HCT116 (cell line): ENCODE data around the gene H6PD. TPM values are rescaled to one million over a fixed set of nuclear protein-coding genes. Genes with fewer than 3 reads are reported as not detected.

Experiments used
- ATAC-seq: fragments of 200-7000 bp; cut with Tn5 transposase; 2 replicates; pipeline ENCODE4 v1.9.1; 2020; ENCODE audit warnings: mild to moderate bottlenecking, moderate library complexity
- BruUV-seq: library from RNA; stranded (reverse); fragments of 400-500 nt; replicated peaks from 2 replicates; lab custom pipeline; 2021; lab: Mats Ljungman, UMichigan
- CTCF ChIA-PET: fragments of 300-600 bp; sonication (Branson Sonifier 250); formaldehyde crosslinking; loops from one replicate; lab custom pipeline; 2021; ENCODE audit warnings: antibody characterized with exemption; lab: Charles Lee
- POLR2A ChIA-PET: fragments of 300-600, 350-600 bp; sonication (Branson Sonifier 250); formaldehyde crosslinking; loops from one replicate; lab custom pipeline; 2021; ENCODE audit warnings: antibody characterized with exemption; lab: Charles Lee
- RAD21 ChIA-PET, 2 experiments: fragments of 300-600 bp; sonication (Branson Sonifier 250); formaldehyde crosslinking; loops; one replicate each; lab custom pipeline; 2023; ENCODE audit warnings: low total read pairs in 2 of 2; ENCODE audit not compliant: uncharacterized antibody in 2 of 2, unreplicated experiment in 2 of 2, low non-redundant PET in 1 of 2; lab: Charles Lee
- DNase-seq: peaks from one replicate; pipeline ENCODE4 v3.0.0-alpha.2; 2010; ENCODE audit warnings: low read depth, low spot score
- H2AFZ ChIP-seq: fragments of 200-600 bp; shearing (Covaris generic), sonication (generic); 2 replicates; pipeline ENCODE4 v1.6.1; 2017; ENCODE audit warnings: low read depth, mixed run types, mixed read lengths, antibody characterized with exemption, low read length; ENCODE audit not compliant: poor library complexity, severe bottlenecking
- H3K27ac ChIP-seq: 2 replicates; pipeline ENCODE4 v1.5.1; 2012; ENCODE audit warnings: low read depth, low read length
- H3K27me3 ChIP-seq: fragments of 200-600 bp; sonication (generic); 2 replicates; pipeline ENCODE4 v1.6.1; 2016; ENCODE audit warnings: mixed run types, low read length, mixed read lengths; ENCODE audit not compliant: insufficient read depth
- H3K36me3 ChIP-seq, 2 experiments: fragments of 200-500 bp in 1 of 2; fragments of 200-600 bp in 1 of 2; sonication (Bioruptor generic) in 1 of 2; sonication (generic) in 1 of 2; 2 replicates each; pipeline versions ENCODE4 v1.5.1 to v1.6.1; 2014 to 2016; ENCODE audit warnings: low read length in 2 of 2, inconsistent platforms in 1 of 2, mixed read lengths in 1 of 2, mixed run types in 1 of 2; ENCODE audit not compliant: insufficient read depth in 2 of 2, control insufficient read depth in 1 of 2
- H3K4me1 ChIP-seq, 2 experiments: fragments of 200-600 bp in 1 of 2; sonication (generic) in 1 of 2; 2 replicates each; pipeline versions ENCODE4 v1.5.1 to v1.6.1; 2012 to 2017; ENCODE audit warnings: low read length in 2 of 2, inconsistent platforms in 1 of 2, mild to moderate bottlenecking in 1 of 2, mixed read lengths in 1 of 2, mixed run types in 1 of 2, moderate library complexity in 1 of 2; ENCODE audit not compliant: insufficient read depth in 2 of 2, control insufficient read depth in 1 of 2
- H3K4me2 ChIP-seq: fragments of 200-600 bp; sonication (generic); 2 replicates; pipeline ENCODE4 v1.6.1; 2017; ENCODE audit warnings: mixed run types, low read length, mixed read lengths
- H3K4me3 ChIP-seq, 2 experiments: fragments of 200-600 bp in 1 of 2; sonication (generic) in 1 of 2; replicated peaks in 1 of 2; 2 replicates each; pipeline ENCODE4 v1.5.1; 2011 to 2016; ENCODE audit warnings: low read length in 2 of 2, control low read depth in 1 of 2, low read depth in 1 of 2, mild to moderate bottlenecking in 1 of 2, mixed read lengths in 1 of 2, mixed run types in 1 of 2
- H3K79me2 ChIP-seq: fragments of 200-600 bp; sonication (generic); 2 replicates; pipeline ENCODE4 v1.6.1; 2017; ENCODE audit warnings: mild to moderate bottlenecking, mixed run types, low read length, moderate library complexity, mixed read lengths; ENCODE audit not compliant: insufficient read depth
- H3K9ac ChIP-seq: fragments of 200-600 bp; sonication (generic); 2 replicates; pipeline ENCODE4 v1.6.1; 2016; ENCODE audit warnings: low read length, mixed read lengths
- H3K9me2 ChIP-seq: fragments of 200-600 bp; sonication (generic), shearing (Covaris generic); 2 replicates; pipeline ENCODE4 v1.6.1; 2017; ENCODE audit warnings: mixed run types, mild to moderate bottlenecking, moderate library complexity; ENCODE audit not compliant: insufficient read depth
- H3K9me3 ChIP-seq, 2 experiments: fragments of 200-500 bp in 1 of 2; fragments of 200-600 bp in 1 of 2; sonication (Bioruptor generic) in 1 of 2; sonication (generic) in 1 of 2; 2 replicates each; pipeline ENCODE4 v1.6.1; 2014 to 2017; ENCODE audit warnings: low read length in 2 of 2, mixed read lengths in 2 of 2, inconsistent platforms in 1 of 2, low read depth in 1 of 2, mild to moderate bottlenecking in 1 of 2, mixed run types in 1 of 2, moderate library complexity in 1 of 2; ENCODE audit not compliant: control insufficient read depth in 1 of 2, insufficient read depth in 1 of 2
- H4K20me1 ChIP-seq: fragments of 200-600 bp; sonication (generic), shearing (Covaris generic); 2 replicates; pipeline ENCODE4 v1.6.1; 2017; ENCODE audit warnings: mixed run types, mild to moderate bottlenecking, moderate library complexity; ENCODE audit not compliant: insufficient read depth
- ATF3 ChIP-seq: IDR thresholded peaks from 2 replicates; pipeline ENCODE4 v1.6.1; 2012
- CBX3 ChIP-seq: IDR thresholded peaks from 2 replicates; pipeline ENCODE4 v1.6.1; 2012; ENCODE audit warnings: low read depth
- CEBPB ChIP-seq: IDR thresholded peaks from 2 replicates; pipeline ENCODE4 v1.6.1; 2012; ENCODE audit warnings: low read depth
- CTCF ChIP-seq, 3 experiments: fragments of 200-600 bp in 1 of 3; sonication (generic) in 1 of 3; IDR thresholded peaks in 2 of 3; conservative IDR thresholded peaks in 1 of 3; 2 replicates each; pipeline ENCODE4 v1.5.1; 2012 to 2017; ENCODE audit warnings: low read depth in 2 of 3, low read length in 2 of 3, antibody characterized with exemption in 1 of 3, borderline replicate concordance in 1 of 3, control low read depth in 1 of 3, mild to moderate bottlenecking in 1 of 3, mixed read lengths in 1 of 3, mixed run types in 1 of 3, moderate library complexity in 1 of 3; ENCODE audit not compliant: insufficient read depth in 1 of 3
- EGR1 ChIP-seq: IDR thresholded peaks from 2 replicates; pipeline ENCODE4 v1.6.1; 2012; ENCODE audit warnings: low read depth
- ELF1 ChIP-seq: IDR thresholded peaks from 2 replicates; pipeline ENCODE4 v1.6.1; 2012; ENCODE audit warnings: low read depth, borderline replicate concordance
- EZH2 ChIP-seq: fragments of 200-600 bp; sonication (generic); IDR thresholded peaks from 2 replicates; pipeline ENCODE4 v1.6.1; 2017; ENCODE audit warnings: antibody characterized with exemption, mixed run types
- EZH2phosphoT487 ChIP-seq: fragments of 200-600 bp; IDR thresholded peaks from 2 replicates; pipeline ENCODE4 v1.6.1; 2018; ENCODE audit warnings: antibody characterized with exemption, borderline replicate concordance
- JUND ChIP-seq: IDR thresholded peaks from 2 replicates; pipeline ENCODE4 v1.6.1; 2012
- RAD21 ChIP-seq: IDR thresholded peaks from 2 replicates; pipeline ENCODE4 v1.6.1; 2012; ENCODE audit warnings: low read depth, mild to moderate bottlenecking
- SRF ChIP-seq: IDR thresholded peaks from 2 replicates; pipeline ENCODE4 v1.6.1; 2012; ENCODE audit warnings: low read depth
- TCF7L2 ChIP-seq: IDR thresholded peaks from 2 replicates; pipeline ENCODE4 v1.7.0; 2011; ENCODE audit warnings: borderline replicate concordance, inconsistent platforms; ENCODE audit not compliant: insufficient read depth, insufficient read length; ENCODE audit errors: extremely low read depth
- YY1 ChIP-seq: IDR thresholded peaks from 2 replicates; pipeline ENCODE4 v1.6.1; 2011; ENCODE audit warnings: low read length, low read depth, moderate library complexity, mild to moderate bottlenecking; ENCODE audit not compliant: insufficient replicate concordance; ENCODE audit errors: extremely low read depth
- intact Hi-C: fragments of 100-400 bp; cut with micrococcal nuclease; formaldehyde crosslinking; loops from 2 replicates; pipeline ENCODE4 v1.10.0; 2022
- total RNA-seq: library from RNA; stranded (reverse); gene quantifications from one replicate; pipeline ENCODE4 v1.2.1, GENCODE V29; 2021; ENCODE audit not compliant: unreplicated experiment
- TF ChIP-seq, protein P1 (sequence below): IDR thresholded peaks from 2 replicates; pipeline ENCODE4 v1.6.1; 2012
- TF ChIP-seq, protein P2 (sequence below): IDR thresholded peaks from 2 replicates; pipeline ENCODE4 v1.6.1; 2012; ENCODE audit warnings: low read depth

Gene H6PD
- total RNA-seq, 1 experiment from 2014 or later = 16.2 TPM

GRCh38 chr1:9240914-9241820, 6.6 kb downstream of the H6PD start:
- H3K27me3 ChIP-seq = no peaks in the 10 kb centered on the region
- no peak for ATAC-seq
- H3K4me2 ChIP-seq = no peak overlapping the region
- H3K27ac ChIP-seq = no peak overlapping the region
- no peaks in the 10 kb centered on the region for H3K9me2 ChIP-seq
- intact Hi-C loops = no loop called here
- ChIA-PET RAD21 (no interaction called here), CTCF (interaction anchor here (1.4 kb wide), 1 partner anchor 8 kb away, joined by 3 read pairs; no protein-coding TSS in a partner anchor), POLR2A (no interaction called here)
- BruUV-seq = no TSS peak
- no peak overlapping the region for H3K4me3 ChIP-seq
- no peaks in the 10 kb centered on the region for H3K9me3 ChIP-seq
- no peaks in the 10 kb centered on the region for H4K20me1 ChIP-seq
- H3K4me1 ChIP-seq = peaks cover 0 to 10% of the 10 kb centered on the region in 2 experiments; a peak in 2 of 4 replicates
- H3K36me3 ChIP-seq = no peaks in the 10 kb centered on the region
- no peak for DNase-seq
- TF ChIP-seq EZH2 = no peak
- TF ChIP-seq EGR1 = no peak
- TF ChIP-seq, protein P1, sequence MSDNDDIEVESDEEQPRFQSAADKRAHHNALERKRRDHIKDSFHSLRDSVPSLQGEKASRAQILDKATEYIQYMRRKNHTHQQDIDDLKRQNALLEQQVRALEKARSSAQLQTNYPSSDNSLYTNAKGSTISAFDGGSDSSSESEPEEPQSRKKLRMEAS = no peak
- no peak for TF ChIP-seq EZH2phosphoT487
- TF ChIP-seq ATF3 = no peak
- no peak for TF ChIP-seq RAD21
- TF ChIP-seq CTCF (IDR thresholded peaks at IDR 0.05 in 2 of 3, conservative IDR thresholded peaks at IDR 0.05 in 1 of 3; ENCODE audit: borderline replicate concordance in 1 of 3, insufficient read depth in 1 of 3, low read depth in 2 of 3, low read length in 2 of 3) = no peak
- no peak for TF ChIP-seq YY1
- no peak for TF ChIP-seq TCF7L2
- no peak for TF ChIP-seq JUND
- TF ChIP-seq SRF = no peak
- TF ChIP-seq CBX3 = no peak
- TF ChIP-seq, protein P2, sequence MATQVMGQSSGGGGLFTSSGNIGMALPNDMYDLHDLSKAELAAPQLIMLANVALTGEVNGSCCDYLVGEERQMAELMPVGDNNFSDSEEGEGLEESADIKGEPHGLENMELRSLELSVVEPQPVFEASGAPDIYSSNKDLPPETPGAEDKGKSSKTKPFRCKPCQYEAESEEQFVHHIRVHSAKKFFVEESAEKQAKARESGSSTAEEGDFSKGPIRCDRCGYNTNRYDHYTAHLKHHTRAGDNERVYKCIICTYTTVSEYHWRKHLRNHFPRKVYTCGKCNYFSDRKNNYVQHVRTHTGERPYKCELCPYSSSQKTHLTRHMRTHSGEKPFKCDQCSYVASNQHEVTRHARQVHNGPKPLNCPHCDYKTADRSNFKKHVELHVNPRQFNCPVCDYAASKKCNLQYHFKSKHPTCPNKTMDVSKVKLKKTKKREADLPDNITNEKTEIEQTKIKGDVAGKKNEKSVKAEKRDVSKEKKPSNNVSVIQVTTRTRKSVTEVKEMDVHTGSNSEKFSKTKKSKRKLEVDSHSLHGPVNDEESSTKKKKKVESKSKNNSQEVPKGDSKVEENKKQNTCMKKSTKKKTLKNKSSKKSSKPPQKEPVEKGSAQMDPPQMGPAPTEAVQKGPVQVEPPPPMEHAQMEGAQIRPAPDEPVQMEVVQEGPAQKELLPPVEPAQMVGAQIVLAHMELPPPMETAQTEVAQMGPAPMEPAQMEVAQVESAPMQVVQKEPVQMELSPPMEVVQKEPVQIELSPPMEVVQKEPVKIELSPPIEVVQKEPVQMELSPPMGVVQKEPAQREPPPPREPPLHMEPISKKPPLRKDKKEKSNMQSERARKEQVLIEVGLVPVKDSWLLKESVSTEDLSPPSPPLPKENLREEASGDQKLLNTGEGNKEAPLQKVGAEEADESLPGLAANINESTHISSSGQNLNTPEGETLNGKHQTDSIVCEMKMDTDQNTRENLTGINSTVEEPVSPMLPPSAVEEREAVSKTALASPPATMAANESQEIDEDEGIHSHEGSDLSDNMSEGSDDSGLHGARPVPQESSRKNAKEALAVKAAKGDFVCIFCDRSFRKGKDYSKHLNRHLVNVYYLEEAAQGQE = no peak
- TF ChIP-seq ELF1 = no peak
- no peak for TF ChIP-seq CEBPB
- no peaks in the 10 kb centered on the region for H3K79me2 ChIP-seq
- no peak overlapping the region for H3K9ac ChIP-seq
- no peak overlapping the region for H2AFZ ChIP-seq
